HG02973 (cell line): ENCODE results near the gene CYB5D1.
"Not testable (repeated sequence)": the region's sequence is repeated elsewhere in the genome, so short reads cannot be mapped to it uniquely, and the experiment has no call there.

Experiments
- ATAC-seq: cut with Tn5 transposase; IDR thresholded peaks from one replicate; pipeline ENCODE4 v1.9.1; 2021; ENCODE audit warnings: moderate library complexity; ENCODE audit not compliant: unreplicated experiment

CYB5D1 gene, protein sequence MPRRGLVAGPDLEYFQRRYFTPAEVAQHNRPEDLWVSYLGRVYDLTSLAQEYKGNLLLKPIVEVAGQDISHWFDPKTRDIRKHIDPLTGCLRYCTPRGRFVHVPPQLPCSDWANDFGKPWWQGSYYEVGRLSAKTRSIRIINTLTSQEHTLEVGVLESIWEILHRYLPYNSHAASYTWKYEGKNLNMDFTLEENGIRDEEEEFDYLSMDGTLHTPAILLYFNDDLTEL

DNA sequence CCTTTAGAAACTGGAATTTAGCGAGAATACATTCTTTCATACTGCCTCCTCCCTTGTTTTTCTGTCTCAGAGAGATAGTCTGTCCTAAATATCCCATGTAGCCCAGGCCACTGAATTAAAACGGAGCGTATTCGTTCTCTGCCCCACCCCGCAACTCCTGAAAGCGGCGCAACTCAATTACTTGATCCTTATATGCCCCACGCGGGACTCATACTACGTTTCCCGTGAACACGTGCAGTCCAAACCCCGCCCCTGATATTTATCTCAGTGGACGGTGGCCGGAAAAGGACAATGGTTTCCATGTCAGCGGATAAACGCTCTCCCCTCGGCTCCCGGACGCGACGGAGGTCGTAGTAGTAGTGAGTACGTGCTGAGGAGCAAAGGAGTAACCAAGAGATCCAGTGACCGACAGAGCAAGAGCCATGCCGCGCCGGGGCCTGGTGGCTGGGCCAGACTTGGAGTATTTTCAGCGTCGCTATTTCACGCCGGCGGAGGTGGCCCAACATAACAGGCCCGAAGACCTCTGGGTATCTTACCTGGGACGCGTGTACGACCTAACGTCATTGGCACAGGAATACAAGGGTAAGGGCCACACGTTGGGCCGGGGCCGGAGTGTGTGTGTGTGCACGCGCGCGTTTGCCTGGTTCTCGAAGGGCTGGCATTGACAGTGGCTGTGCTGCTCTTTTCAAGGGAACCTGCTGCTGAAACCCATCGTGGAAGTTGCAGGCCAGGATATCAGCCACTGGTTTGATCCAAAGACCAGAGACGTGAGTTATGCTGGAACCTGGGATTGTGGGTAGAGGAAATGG is at the start of gene CYB5D1:
Gene CYB5D1 (plus strand): TSS at position 291 of the 809 bp plus-strand sequence. CDS start 132 bp downstream, at position 423.
- ATAC-seq = peak; percentile 29

DNA sequence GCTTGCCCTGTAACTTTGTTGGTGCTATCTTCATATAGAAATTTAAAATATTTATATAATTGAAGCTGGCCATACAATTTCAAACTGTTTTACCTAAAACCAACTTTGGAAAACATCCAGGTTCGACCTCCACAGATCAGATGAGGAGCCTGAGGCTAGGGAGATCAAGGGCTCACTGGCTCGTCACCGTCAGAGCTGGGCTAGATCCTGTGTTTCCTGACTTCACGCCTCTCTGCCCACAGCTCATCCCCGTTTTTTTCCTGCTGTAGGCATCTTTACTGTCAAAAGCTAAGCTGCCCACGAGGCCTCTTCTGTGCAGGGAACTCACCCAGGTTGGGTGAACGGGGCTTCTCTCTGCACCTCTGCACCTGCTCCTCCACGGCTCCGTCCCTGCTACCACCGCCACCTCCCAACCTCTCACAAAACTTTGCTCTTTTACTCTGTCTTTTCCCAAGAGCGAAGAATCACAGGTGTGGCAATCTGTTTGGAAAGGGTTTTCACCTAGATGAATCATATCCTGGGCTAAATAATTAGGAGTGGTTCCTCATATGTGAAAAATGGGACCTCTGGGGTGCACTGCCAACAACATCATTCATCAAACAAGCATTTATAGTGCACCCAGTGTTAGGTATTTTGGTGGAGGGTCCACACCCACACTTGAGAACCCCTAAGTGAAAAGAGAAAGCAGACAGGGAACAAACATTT is 48.6 kb upstream of the CYB5D1 start:
- ATAC-seq = no peak

GRCh38 chr17:7809791-7810343 is 47.9 kb upstream of the CYB5D1 start:
- ATAC-seq = not testable (repeated sequence)

DNA sequence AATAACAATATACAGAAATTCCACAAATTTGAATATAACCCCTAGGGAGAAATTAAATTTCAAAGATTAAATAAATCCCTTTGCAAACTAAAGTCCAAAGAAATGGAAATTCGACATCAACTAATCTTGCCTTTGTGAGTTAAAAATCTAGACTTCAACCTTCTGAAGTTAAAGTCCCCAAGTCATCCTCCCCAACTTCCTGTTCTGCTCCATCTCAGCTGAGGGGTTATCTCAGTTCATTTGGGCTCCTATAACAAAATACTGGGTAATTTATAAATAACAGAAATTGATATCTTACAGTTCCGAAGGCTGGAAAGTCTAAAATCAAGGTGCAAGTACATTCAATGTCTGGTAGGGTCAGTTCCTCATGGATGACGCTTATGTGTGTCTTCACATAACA is 46.6 kb upstream of the CYB5D1 start:
- ATAC-seq = no peak

- no peak for ATAC-seq
These were observed 42.8 kb upstream of the CYB5D1 start for GRCh38 chr17:7814969-7815368.

- no peak for ATAC-seq
These were observed 40.7 kb upstream of the CYB5D1 start for GRCh38 chr17:7816926-7817642.

GRCh38 chr17:7817643-7817964 is 40.2 kb upstream of the CYB5D1 start:
- no peak for ATAC-seq

DNA sequence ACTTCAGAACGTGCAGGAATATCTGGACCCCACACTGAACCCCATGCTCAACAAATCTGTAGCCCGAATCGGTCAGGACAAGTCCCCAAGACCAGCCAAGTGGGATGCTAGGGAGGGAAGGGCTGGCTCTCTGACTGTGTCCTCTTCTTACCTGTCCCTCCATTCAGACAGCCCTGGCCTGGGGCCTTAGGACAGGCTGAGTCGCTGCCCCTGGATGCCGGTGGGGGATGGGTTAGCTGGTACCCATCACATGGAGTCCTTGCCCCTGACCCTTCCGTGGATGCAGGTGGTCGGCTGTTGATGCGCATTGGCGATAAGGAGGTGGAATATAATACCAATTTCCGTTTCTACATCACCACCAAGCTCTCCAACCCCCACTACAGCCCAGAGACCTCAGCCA is 39.8 kb upstream of the CYB5D1 start:
- ATAC-seq = no peak

GRCh38 chr17:7818746-7819645 is 38.8 kb upstream of the CYB5D1 start:
- ATAC-seq = no peak

DNA sequence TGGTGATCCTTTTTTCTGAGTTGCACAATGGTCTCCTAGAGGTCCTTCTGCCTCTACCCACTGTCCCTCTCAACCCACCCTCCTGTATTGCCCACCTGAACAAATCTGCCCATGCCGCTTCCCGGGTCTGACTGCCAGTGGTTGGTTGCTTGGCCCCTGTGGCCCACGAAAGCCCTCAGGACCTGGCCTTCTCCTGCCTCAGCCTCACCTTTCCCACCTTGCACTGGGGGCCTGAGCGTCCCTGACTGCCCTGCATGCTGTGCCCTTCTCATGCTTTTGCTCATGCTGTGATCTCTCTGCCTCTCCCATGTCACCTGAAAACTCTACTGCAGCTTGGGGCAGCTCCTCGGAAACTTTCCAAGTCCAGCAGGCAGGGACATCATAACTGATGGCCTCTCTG is 37.6 kb upstream of the CYB5D1 start:
- no peak for ATAC-seq

- ATAC-seq = no peak
These were observed 35.7 kb upstream of the CYB5D1 start for GRCh38 chr17:7822126-7822525.

DNA sequence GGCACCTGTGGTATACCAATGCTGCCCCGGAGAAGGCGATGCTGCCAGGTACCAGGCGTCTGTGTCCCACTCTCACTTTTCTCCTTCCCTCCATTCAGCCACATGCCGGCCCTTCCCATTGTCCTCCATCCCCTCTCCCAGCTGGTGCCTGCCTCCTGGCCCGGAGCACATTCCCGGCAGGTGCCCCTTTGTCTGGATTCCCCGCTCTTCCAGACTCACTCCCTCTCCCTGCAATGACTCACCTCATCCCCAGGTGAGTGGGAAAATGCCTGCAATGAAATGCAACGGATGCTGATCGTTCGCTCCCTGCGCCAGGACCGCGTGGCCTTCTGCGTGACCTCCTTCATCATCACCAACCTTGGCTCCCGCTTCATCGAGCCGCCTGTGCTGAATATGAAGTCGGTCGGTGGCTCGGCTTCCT is 34.2 kb upstream of the CYB5D1 start:
- ATAC-seq = no peak

DNA sequence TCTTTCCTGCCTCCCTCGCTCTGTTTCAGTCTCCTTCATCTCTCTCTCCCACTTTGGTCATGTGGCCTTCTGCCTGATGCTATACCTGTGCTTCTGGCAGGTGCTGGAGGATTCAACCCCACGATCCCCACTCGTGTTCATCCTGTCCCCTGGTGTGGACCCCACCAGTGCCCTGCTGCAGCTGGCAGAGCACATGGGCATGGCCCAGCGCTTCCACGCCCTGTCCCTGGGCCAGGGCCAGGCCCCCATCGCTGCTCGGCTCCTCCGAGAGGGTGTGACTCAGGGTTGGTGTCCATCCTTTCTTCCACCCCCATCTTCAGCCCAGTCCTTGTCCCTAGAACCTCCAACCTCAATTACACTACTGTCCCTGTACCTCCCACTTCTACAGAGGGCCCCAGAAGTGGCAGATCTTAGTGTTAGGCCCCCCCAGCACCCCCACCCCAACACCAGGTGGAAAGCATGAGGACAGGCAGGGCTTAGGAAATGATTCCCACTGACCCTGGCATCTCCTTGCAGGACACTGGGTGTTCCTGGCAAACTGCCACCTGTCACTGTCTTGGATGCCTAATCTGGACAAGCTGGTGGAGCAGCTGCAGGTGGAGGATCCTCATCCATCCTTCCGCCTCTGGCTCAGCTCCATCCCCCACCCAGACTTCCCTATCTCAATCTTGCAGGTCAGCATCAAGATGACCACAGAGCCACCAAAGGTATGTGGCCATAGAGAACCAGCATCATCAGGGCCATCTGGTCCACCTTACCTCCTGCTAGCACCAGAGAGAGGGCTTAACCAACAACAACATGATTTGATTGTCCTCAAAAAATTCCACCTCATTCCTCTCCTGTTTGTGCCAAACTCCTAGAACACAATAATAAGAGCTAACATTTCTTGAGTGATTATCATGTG is 33.5 kb upstream of the CYB5D1 start:
- ATAC-seq = no peak

DNA sequence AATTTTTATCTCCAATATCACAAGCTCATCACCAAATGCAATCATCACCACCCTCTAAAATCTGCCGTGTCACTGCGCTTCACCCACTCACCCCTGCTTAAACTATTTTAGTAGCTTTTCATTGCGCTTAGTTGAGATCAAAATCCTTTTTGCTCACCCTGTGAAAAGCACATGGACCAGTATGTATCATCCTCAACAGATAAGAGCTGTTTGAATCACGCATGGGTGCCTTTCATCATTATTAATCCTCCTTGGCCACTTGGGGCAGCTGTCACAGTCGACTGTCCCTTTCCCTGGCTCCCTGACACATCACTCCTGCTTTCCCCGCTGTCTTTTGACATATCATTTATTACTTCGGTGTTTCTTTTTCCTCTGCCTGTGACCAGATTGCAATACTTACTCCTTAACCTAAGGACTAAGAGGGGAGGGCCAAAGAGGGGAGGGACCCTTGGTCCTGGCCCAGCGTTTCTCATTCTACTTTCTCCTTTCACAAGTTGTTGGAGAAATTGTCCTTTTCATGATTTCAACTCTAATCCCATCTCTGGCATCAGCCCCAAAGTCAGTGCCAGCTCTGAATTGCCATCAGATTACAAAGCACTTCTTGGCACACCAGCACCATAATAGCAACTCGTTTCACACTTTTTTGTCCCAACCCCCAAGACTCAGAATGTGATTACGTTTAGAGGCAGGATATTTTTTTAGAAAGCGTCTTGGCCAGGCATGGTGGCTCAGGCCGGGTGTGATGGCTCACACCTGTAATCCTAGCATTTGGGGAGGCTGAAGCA is 32.4 kb upstream of the CYB5D1 start:
- ATAC-seq = no peak

GRCh38 chr17:7830616-7831015 is 27.2 kb upstream of the CYB5D1 start:
- no peak for ATAC-seq

DNA sequence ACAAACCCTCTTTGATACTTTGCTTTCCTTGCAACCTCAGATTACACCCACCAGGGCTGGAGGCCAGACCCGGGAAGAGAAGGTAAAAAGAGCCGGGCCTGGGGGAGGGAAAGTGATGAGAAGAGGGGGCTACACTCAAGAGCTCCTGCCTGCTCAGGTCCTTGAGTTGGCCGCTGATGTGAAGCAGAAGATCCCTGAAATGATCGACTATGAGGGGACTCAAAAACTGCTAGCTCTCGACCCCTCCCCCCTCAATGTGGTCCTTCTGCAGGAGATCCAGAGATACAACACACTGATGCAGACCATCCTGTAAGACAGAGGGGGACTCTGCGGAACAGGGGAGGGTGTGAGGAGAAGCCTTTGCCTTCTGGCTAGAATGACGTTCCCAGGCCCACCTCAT is 26.6 kb upstream of the CYB5D1 start:
- no peak for ATAC-seq

- ATAC-seq = no peak
These were observed 25.4 kb upstream of the CYB5D1 start for GRCh38 chr17:7832431-7832830.
